Posterior cingulate gyrus (tissue), 11 donors: ENCODE measurements around the gene GET3.
A peak's percentile ranks its signal among the peaks of the same experiment; 100 is the strongest.
"Not testable (repeated sequence)": the region's sequence is repeated elsewhere in the genome, so short reads cannot be mapped to it uniquely, and the experiment has no call there.

Experiments used
- DNase-seq, 10 donors: peaks; one replicate each; pipeline versions ENCODE4 v3.0.0 to v3.0.0-alpha.2; 2020 to 2021; ENCODE audit warnings: mixed read lengths in 3 of 10
- intact Hi-C: fragments of 100-400 bp; cut with DNase I; formaldehyde crosslinking; loops from one replicate; pipeline ENCODE4 v1.15.1; 2023

GET3 gene

GRCh38 chr19:12736995-12737834, at the start of gene GET3:
TSS of gene GET3 (plus strand) at chr19:12737497. CDS start at chr19:12737506, 9 bp downstream.
- DNase-seq = peak; percentile 82 to 97 (median 86)
- intact Hi-C loops = no loop called here

- intact Hi-C loops = no loop called here
- DNase-seq = no peak
Measured at GRCh38 chr19:12689012-12689411, 48.3 kb upstream of the GET3 start.

GRCh38 chr19:12689581-12690216, 47.6 kb upstream of the GET3 start:
- intact Hi-C loops = no loop called here
- DNase-seq = no peak

DNA sequence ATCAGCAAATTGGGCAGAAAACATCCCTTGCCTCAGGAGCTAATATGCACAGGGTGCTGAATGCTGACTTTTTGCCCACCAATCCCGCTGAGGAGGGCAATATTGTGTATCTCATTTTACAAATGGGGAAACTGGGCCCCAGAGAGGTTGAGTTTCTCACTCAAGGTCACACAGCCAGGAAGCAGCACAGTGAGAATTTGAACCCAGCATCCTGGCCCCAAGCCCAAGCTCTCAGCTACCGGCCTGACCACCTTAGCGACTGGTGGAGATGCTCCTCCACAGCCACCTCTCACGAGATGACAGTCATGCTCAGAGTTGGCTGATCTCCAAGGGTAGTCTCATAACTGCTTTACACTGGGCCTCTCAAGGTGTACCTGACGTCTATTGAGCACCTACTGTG, 44.3 kb upstream of the GET3 start:
- no peak for DNase-seq
- intact Hi-C loops = no loop called here

GRCh38 chr19:12694641-12695040, 42.7 kb upstream of the GET3 start:
- intact Hi-C loops = no loop called here
- DNase-seq = no peak

GRCh38 chr19:12695096-12695495, 42.2 kb upstream of the GET3 start:
- DNase-seq = no peak
- intact Hi-C loops = no loop called here

- intact Hi-C loops = no loop called here
Measured at GRCh38 chr19:12695514-12695913, 41.8 kb upstream of the GET3 start.

GRCh38 chr19:12695997-12696365, 41.3 kb upstream of the GET3 start:
- intact Hi-C loops = no loop called here

More at GRCh38 chr19:12695514-12695913, 41.8 kb upstream of the GET3 start:
- no peak for DNase-seq

GRCh38 chr19:12696366-12697335, 40.6 kb upstream of the GET3 start, which contains the start of gene FBXW9:
TSS of gene FBXW9 (minus strand) at chr19:12696631. CDS start at chr19:12696581, 50 bp downstream.
- peak; percentile 96 to 100 (median 99) for DNase-seq
- intact Hi-C loops = no loop called here

More at GRCh38 chr19:12695997-12696365, 41.3 kb upstream of the GET3 start:
- DNase-seq = no peak

DNA sequence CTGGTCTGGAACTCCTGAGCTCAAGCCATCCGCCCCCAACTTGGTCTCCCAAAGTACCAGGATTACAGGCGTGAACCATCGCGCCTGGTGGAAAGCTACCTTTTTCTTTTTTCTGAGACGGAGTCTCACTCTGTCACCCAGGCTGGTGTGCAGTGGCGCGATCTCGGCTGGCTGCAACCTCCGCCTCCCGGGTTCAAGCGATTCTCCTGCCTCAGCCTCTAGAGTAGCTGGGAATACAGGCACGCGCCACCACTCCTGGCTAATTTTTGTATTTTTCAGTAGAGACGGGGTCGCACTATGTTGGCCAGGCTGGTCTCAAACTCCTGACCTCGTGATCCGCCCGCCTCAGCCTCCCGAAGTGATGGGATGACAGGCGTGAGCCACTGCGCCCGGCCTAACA, 39.9 kb upstream of the GET3 start:
- DNase-seq, intact Hi-C loops: not testable (repeated sequence)

GRCh38 chr19:12698138-12698537, 39.2 kb upstream of the GET3 start:
- intact Hi-C loops = no loop called here

GRCh38 chr19:12701596-12702282, 35.6 kb upstream of the GET3 start:
- intact Hi-C loops = no loop called here
- DNase-seq = no peak

More at GRCh38 chr19:12698138-12698537, 39.2 kb upstream of the GET3 start:
- DNase-seq = no peak

GRCh38 chr19:12703046-12703445, 34.3 kb upstream of the GET3 start:
- intact Hi-C loops = no loop called here
- no peak for DNase-seq

DNA sequence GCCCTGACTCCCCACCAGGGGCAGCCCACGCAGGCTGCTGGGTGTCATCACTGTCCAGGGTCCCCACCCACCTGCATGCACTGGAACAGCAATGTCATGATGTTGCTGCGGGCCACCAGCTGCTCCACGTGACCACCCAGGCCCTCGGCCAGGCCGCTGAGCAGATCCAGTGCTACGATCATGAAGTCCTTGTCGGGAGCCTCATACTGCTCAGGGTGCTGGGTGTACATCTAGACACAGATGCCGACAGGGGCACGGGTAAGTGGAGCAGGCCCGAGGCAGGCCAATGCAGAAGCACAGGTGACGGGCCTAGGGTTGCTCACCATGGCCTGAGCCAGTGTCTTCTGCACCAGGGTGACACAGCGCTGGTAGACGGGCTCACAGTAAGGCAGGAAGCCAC, 32.1 kb upstream of the GET3 start:
- intact Hi-C loops = no loop called here
- DNase-seq = peak in 1 of 10 donors; percentile 40

- intact Hi-C loops = no loop called here
- peak in 1 of 10 donors; percentile 62 for DNase-seq
Measured at GRCh38 chr19:12705654-12706331, 31.5 kb upstream of the GET3 start.

DNA sequence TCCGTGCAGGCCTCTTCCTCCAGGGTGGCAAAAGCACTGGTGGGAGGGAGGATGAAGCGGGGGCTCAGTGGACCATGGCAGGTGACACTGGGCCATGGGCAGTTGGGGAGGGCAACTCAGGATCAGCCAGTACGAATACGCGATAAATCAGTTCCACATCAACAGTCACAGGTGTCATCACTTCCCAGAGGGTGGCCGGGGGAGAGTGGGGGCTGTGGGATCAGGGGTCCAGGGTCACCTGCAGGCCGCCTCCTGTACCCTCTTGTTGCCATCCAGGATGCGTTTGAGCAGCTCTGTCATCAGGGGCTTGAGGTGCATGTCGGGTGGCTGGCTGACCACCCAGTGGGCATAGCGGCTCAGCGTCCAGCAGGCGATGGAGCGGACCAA, 31.0 kb upstream of the GET3 start:
- intact Hi-C loops = no loop called here
- DNase-seq = peak in 1 of 10 donors; percentile 78

GRCh38 chr19:12708641-12709040, 28.7 kb upstream of the GET3 start:
- no peak for DNase-seq
- intact Hi-C loops = no loop called here

DNA sequence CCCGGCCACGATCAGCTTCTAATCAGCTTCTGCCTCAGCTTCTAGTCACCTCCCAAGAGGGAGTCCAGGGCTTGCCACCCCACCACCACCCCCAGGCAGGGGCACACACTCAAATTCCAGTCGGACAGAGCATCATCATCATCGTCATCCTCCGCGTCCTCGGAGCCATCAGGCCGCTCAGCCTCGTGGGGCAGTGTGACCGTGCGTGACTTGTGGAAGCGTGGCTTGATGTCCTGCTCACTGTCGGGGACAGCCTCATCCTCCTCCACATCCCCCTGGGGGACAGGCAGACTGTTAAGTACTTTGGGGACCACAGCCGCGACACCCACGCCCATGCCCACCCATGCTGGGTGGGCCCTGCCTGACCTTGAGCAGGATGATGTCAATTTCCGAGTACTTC, 26.1 kb upstream of the GET3 start:
- intact Hi-C loops = no loop called here

GRCh38 chr19:12712077-12712476, 25.2 kb upstream of the GET3 start:
- peak in 7 of 10 donors; percentile 23 to 93 (median 47) for DNase-seq
- intact Hi-C loops = not testable (repeated sequence)

More for the DNA sequence above, 26.1 kb upstream of the GET3 start:
- DNase-seq = no peak
